Measurements from ENCODE around the gene DMD.
A peak's percentile ranks its signal among the peaks of the same experiment; 100 is the strongest.
"Not testable (repeated sequence)": the region's sequence is repeated elsewhere in the genome, so short reads cannot be mapped to it uniquely, and the experiment has no call there.

Gene DMD

GRCh38 chrX:32592786-32593185 lies 618.6 kb downstream of the DMD start:
- no peak for DNase-seq

GRCh38 chrX:32591589-32591988 lies 619.8 kb downstream of the DMD start:
- DNase-seq = no peak

GRCh38 chrX:32582729-32583128 lies 628.6 kb downstream of the DMD start:
- DNase-seq = no peak

GRCh38 chrX:32576885-32577284 lies 634.5 kb downstream of the DMD start:
- DNase-seq = no peak

GRCh38 chrX:32572644-32573043 lies 638.7 kb downstream of the DMD start:
- no peak for DNase-seq

GRCh38 chrX:32571579-32571978 lies 639.8 kb downstream of the DMD start:
- DNase-seq = no peak

- no peak for DNase-seq
These were observed 649.1 kb downstream of the DMD start for GRCh38 chrX:32562261-32562660.

GRCh38 chrX:32545101-32545500 lies 666.2 kb downstream of the DMD start:
- DNase-seq = no peak

GRCh38 chrX:32538554-32538953 lies 672.8 kb downstream of the DMD start:
- no peak for DNase-seq

- DNase-seq = no peak
These were observed 677.5 kb downstream of the DMD start for GRCh38 chrX:32533848-32534247.

GRCh38 chrX:32532262-32532661 lies 679.1 kb downstream of the DMD start:
- no peak for DNase-seq

- peak; percentile 1 to 27 for DNase-seq
These were observed 680.4 kb downstream of the DMD start for GRCh38 chrX:32530802-32531403.

GRCh38 chrX:32528451-32528850 lies 682.9 kb downstream of the DMD start:
- not testable (repeated sequence) for DNase-seq

- DNase-seq = no peak
These were observed 686.1 kb downstream of the DMD start for GRCh38 chrX:32525234-32525633.

GRCh38 chrX:32524385-32524784 lies 687.0 kb downstream of the DMD start:
- DNase-seq = no peak

GRCh38 chrX:32520789-32521188 lies 690.6 kb downstream of the DMD start:
- DNase-seq = no peak

GRCh38 chrX:32514986-32515385 lies 696.4 kb downstream of the DMD start:
- DNase-seq = no peak

- no peak for DNase-seq
These were observed 709.7 kb downstream of the DMD start for GRCh38 chrX:32501606-32502005.

GRCh38 chrX:32496671-32497070 lies 714.7 kb downstream of the DMD start:
- DNase-seq = no peak

- DNase-seq = no peak
These were observed 715.5 kb downstream of the DMD start for GRCh38 chrX:32495855-32496254.

- DNase-seq = no peak
These were observed 722.2 kb downstream of the DMD start for GRCh38 chrX:32489125-32489524.

GRCh38 chrX:32483534-32484136 lies 727.7 kb downstream of the DMD start:
- peak in 1 of 2 experiments; percentile 0 for DNase-seq

- DNase-seq = no peak
These were observed 731.3 kb downstream of the DMD start for GRCh38 chrX:32480019-32480418.

GRCh38 chrX:32472364-32472763 lies 739.0 kb downstream of the DMD start:
- DNase-seq = no peak

- no peak for DNase-seq
These were observed 755.6 kb downstream of the DMD start for GRCh38 chrX:32455704-32456103.
